HG03095 (cell line): Measurements from ENCODE around the gene GTPBP2.
"Not testable (repeated sequence)": the region's sequence is repeated elsewhere in the genome, so short reads cannot be mapped to it uniquely, and the experiment has no call there.

ENCODE experiments used
- ATAC-seq: cut with Tn5 transposase; IDR thresholded peaks from one replicate; pipeline ENCODE4 v1.9.1; 2021; ENCODE audit warnings: moderate library complexity; ENCODE audit not compliant: unreplicated experiment

Gene GTPBP2

DNA sequence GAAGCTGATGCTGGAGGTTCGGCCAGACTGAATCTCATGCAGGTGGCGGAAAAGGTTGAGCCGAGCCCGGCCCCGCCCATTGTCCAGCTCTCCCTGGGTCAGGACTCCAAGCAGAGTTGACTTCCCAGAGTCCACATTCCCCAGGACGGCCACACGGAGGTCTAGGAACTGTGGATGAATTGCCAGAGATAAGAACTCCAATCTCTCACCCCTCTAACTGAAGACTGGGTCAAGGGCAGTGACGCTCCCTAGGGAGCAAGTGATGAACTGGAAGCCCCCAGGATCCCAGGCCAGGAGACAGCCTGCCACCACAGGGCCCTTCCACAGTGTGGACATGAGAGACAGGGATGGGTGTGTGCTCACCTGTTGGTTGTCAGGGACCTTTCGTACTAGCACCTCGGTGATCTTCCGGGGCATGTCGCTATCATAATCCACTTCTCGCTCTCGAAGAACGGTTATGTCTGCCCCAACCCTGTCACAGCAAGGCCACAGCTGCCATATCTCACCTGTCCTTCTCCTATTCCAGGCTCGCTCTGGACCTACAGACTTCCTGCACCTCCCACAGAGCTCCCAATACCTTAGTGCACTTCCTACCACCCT is 3.6 kb downstream of the GTPBP2 start:
- no peak for ATAC-seq

DNA sequence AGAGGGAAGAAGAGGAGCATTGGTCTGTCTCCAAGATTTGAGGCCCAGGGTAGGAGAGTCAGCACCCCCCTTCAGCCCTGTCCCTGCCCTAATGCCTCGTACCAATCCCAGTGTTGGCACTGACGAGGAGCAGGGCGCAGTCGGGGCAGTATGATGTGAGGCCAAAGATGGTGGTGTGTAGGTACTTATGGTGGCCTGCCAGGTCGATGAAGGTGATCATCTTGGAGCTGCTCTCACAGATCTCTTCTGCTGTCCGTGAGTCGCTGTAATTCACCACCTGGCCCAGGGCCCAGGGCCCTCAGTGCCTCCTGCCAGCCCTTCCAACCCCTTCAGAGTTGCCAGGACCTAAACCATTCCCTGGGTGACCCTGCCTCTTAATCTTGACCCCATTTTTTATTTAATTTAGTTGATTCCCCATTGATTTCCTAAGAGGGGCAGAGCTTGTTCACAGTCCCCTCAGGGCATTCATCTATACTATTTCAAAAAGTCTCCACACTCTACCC is 4.2 kb downstream of the GTPBP2 start:
- no peak for ATAC-seq

DNA sequence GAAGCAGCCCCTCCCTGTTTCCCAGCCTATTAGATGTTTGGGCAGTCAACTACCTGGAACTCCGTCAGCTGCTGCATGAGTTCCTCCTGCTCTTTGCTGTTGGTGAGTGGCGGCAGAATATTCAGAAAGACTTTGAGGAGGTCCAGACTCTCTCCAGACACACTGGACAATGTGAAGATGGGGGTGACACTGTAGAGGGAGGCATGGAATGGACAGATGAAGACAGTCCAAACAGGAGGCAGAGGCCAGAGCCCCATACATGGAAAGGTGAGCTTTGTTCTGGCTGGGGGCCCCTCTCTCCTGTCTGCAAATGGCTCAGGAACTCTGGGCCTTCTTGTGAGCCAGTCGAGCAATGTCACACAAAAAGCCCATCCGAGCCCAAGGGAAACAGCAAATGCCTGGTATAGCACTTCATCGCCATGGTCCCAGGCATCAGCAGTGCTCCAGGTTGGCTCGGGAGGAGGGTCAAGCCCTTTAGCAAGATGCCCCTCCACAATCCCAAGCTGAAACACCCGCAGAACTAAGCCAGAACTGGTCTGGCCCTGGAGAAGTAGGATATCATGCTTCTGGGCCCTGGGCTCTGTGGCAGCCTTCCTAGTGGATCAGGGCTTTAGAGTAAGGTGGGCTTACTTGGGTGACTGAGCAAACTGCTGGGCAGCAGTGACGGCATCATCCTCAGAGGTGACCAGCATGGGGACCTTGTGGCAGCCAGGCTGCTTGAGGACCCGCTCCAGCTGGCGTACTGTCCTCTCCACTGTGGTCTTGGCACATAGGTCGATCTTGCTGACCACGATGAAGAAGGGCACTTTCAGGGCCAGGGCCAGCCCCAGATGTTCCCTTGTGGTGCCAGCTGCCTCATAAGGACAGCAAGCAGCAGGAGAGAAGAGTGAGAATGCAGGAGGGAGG is 4.9 kb downstream of the GTPBP2 start:
- no peak for ATAC-seq

DNA sequence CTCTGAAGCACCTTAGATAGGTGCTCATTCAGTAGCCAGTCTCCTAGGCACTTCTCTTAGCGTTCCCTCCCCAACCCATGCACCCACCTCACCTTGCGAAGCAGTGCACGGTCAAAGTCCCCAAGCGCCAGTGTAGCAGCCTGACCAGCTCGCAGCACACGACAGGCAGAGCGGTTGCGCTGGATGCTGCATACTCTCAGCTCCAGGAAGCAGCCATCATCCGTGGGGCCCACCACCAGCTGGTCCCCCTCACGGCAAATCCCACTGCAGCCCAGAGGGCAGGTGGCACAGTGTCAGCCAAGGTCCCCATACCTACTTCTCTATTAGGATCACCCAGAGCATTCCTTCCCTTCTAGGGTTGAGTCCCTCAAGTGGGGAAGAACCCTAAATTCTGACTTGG is 6.5 kb downstream of the GTPBP2 start:
- no peak for ATAC-seq

GRCh38 chr6:43621836-43622180 is 7.3 kb downstream of the GTPBP2 start:
- no peak for ATAC-seq

- no peak for ATAC-seq
These were observed 7.8 kb downstream of the GTPBP2 start for GRCh38 chr6:43621078-43621835.

- ATAC-seq, result no peak
These were observed 12.2 kb downstream of the GTPBP2 start for GRCh38 chr6:43616725-43617472.

- no peak for ATAC-seq
These were observed 14.7 kb downstream of the GTPBP2 start for GRCh38 chr6:43614396-43614730.

- no peak for ATAC-seq
These were observed 15.2 kb downstream of the GTPBP2 start for GRCh38 chr6:43613721-43614395.

GRCh38 chr6:43610431-43610830 is 18.6 kb downstream of the GTPBP2 start:
- ATAC-seq, result no peak

DNA sequence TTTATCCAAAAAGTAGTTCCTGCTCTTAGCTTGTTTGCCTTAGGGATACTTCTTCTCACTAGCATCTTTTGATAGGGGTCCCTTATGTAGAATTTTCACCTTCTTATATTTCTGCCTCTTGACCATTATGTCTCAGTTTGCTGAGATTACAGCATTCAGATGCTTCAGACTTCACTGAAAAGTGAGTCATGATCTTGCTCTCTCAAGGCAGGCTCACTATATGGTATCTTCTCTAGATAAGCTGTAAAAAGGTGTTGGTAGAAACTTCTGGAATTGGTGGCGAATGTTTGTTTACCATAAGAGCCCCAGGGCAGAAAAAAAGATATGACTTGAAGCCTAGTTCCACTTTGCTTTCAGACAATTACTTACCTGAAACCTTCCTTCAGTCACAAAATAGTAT is 19.7 kb downstream of the GTPBP2 start:
- ATAC-seq, result no peak

GRCh38 chr6:43608807-43609206 is 20.3 kb downstream of the GTPBP2 start:
- no peak for ATAC-seq

DNA sequence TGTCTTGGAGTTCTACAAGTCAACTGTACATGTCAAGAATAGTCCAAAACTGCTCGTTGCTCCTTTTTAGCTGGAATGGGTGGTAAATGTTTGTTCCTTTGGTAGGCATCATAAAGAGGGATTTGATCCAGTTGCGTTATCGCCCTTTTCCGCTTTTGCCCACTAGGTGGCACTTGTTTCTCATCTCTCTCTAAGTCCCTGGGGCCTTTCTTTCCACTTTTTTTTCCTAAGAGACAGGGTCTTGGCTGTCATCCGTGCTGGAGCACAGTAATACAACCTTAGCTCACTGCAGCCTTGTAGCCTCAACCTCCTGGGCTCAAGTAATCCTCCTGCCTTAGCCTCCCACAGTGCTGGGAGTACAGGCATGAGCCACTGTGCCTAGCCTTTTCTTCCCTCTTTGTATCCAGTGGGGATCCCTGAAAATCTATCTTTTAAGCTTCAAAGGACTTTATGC is 20.7 kb downstream of the GTPBP2 start:
- ATAC-seq, result no peak

GRCh38 chr6:43606019-43606418 is 23.0 kb downstream of the GTPBP2 start:
- no peak for ATAC-seq

DNA sequence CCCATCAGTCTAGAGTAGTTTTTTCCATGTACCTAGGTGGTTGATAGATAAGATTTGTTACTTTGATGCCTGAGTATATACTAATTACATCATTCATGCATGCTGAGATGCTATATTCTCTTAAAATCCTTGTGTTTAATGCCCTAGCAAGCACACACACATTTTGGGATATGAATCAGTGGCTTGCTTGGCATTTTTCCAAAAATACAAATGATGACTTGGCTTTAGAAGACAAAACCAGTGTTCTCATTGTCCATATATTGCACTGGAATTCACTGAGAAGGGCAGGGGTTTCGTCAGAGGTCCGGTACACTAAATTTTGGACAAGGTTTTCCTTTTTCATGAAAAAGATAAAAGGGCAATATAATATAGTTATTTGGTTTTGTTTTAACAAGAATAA is 24.9 kb downstream of the GTPBP2 start:
- ATAC-seq, result no peak

DNA sequence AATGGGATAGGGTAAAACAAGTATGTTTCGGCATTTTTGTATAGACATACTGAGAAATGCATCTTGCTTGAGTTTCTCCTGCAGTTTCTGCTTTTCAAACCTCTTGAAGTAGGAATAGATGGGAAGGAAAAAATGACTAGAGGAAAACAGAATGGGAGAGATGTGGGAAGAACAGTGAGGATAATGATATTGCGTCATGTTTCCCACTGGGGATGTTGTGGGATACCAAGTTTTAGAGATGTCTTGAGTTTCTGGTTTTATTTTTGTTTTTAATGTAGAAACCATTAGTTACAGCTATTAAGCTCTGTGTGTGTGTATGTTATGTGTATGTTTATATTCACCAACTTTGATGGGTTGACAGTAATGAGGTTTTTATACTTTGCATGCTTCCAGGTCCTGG is 28.5 kb downstream of the GTPBP2 start:
- no peak for ATAC-seq

- ATAC-seq, result no peak
These were observed 35.1 kb downstream of the GTPBP2 start for GRCh38 chr6:43593938-43594337.

DNA sequence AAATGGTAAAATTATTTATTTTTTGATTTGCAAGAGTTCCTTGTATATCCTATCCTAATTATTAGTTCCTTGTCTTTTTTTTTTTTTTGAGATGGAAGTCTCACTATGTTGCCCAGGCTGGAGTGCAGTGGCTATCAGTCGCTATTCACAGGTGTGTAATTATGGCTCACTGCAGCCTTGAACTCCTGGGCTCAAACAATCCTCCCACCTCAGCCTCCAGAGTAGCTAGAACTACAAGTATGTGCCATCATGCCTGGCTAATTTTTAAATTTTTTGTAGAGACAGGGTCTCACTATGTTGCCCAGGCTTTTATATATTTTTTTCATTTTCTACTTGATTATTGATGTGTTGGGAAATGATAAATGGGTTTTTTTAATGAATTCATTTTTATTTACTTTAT is 39.5 kb downstream of the GTPBP2 start:
- not testable (repeated sequence) for ATAC-seq

- no peak for ATAC-seq
These were observed 40.9 kb downstream of the GTPBP2 start for GRCh38 chr6:43588194-43588593.

GRCh38 chr6:43584892-43585570 is 44.0 kb downstream of the GTPBP2 start:
- no peak for ATAC-seq
